Superior temporal gyrus (tissue), 1 donor: ENCODE results near the gene TSPAN14.

Experiments
- DNase-seq: peaks from one replicate; pipeline ENCODE4 v3.0.0-alpha.2; 2016; ENCODE audit errors: extremely low spot score

TSPAN14 gene

GRCh38 chr10:80421707-80422536, 32.2 kb upstream of the TSPAN14 start:
- no peak for DNase-seq

- DNase-seq: no peak
Measured at GRCh38 chr10:80425901-80426300, 28.2 kb upstream of the TSPAN14 start.

GRCh38 chr10:80427541-80427940, 26.6 kb upstream of the TSPAN14 start:
- DNase-seq: no peak

GRCh38 chr10:80429521-80429973, 24.6 kb upstream of the TSPAN14 start:
- no peak for DNase-seq

- DNase-seq: no peak
Measured at GRCh38 chr10:80433134-80433533, 21.0 kb upstream of the TSPAN14 start.

GRCh38 chr10:80436446-80437098, 17.5 kb upstream of the TSPAN14 start:
- no peak for DNase-seq

- DNase-seq: no peak
Measured at GRCh38 chr10:80437227-80437626, 16.9 kb upstream of the TSPAN14 start.

GRCh38 chr10:80441831-80442230, 12.3 kb upstream of the TSPAN14 start:
- DNase-seq: no peak

- no peak for DNase-seq
Measured at GRCh38 chr10:80442879-80443278, 11.2 kb upstream of the TSPAN14 start.

- no peak for DNase-seq
Measured at GRCh38 chr10:80443531-80443974, 10.6 kb upstream of the TSPAN14 start.

GRCh38 chr10:80444124-80444523, 10.0 kb upstream of the TSPAN14 start:
- DNase-seq: no peak

- peak; percentile 85 for DNase-seq
Measured at GRCh38 chr10:80444646-80445319, 9.3 kb upstream of the TSPAN14 start.

GRCh38 chr10:80447436-80448190, 6.5 kb upstream of the TSPAN14 start:
- DNase-seq: no peak

GRCh38 chr10:80448209-80448942, 5.7 kb upstream of the TSPAN14 start:
- DNase-seq: no peak

GRCh38 chr10:80449520-80449919, 4.6 kb upstream of the TSPAN14 start:
- no peak for DNase-seq

- DNase-seq: peak; percentile 3
Measured at GRCh38 chr10:80451132-80451531, 3.0 kb upstream of the TSPAN14 start.

- DNase-seq: peak; percentile 35
Measured at GRCh38 chr10:80452069-80452468, 2.0 kb upstream of the TSPAN14 start.

- no peak for DNase-seq
Measured at GRCh38 chr10:80452640-80453039, 1.5 kb upstream of the TSPAN14 start.

GRCh38 chr10:80453056-80453841, 861 bp upstream of the TSPAN14 start:
- DNase-seq: no peak
